KOPT-K1 (cell line): ENCODE measurements around the gene MN1.

ENCODE experiments used
- H3K27ac ChIP-seq: fragments of 200-600 bp; sonication (generic); 2 replicates; pipeline ENCODE4 v1.5.1; 2016; ENCODE audit warnings: antibody characterized with exemption, mild to moderate bottlenecking, low read depth, low read length; ENCODE audit not compliant: poor library complexity, severe bottlenecking
- H3K36me3 ChIP-seq: fragments of 200-600 bp; sonication (generic); 2 replicates; pipeline ENCODE4 v1.5.1; 2017; ENCODE audit warnings: antibody characterized with exemption, mild to moderate bottlenecking, low read length, moderate library complexity; ENCODE audit not compliant: insufficient read depth
- H3K9me3 ChIP-seq: fragments of 200-600 bp; sonication (generic); 2 replicates; pipeline ENCODE4 v1.5.1; 2017; ENCODE audit warnings: antibody characterized with exemption, low read length, mild to moderate bottlenecking; ENCODE audit not compliant: insufficient read depth, poor library complexity, severe bottlenecking

MN1 gene

GRCh38 chr22:27720860-27721259 lies 80.7 kb downstream of the MN1 start:
- Histone ChIP-seq H3K36me3 (no peaks in the 10 kb centered on the region), H3K27ac (no peak overlapping the region), H3K9me3 (no peaks in the 10 kb centered on the region)

- no peak overlapping the region for H3K27ac ChIP-seq
- no peaks in the 10 kb centered on the region for H3K9me3 ChIP-seq
- H3K36me3 ChIP-seq = no peaks in the 10 kb centered on the region
Observed at GRCh38 chr22:27719535-27720227, 81.9 kb downstream of the MN1 start.

DNA sequence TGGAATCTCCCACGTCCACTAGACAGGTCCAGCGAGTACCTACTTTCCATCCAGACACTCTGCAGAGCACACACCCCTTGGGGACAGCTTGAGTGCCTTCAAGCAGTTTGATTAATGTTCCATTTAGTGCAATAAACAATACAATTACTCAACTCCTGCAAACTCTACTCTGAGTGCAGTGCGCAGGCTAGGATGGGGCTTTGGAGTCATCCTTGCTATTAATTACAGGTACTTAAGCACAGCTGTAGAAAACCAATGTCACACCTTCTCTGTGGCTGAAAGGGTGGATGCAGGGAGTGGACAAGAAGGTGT lies 82.6 kb downstream of the MN1 start:
- H3K27ac ChIP-seq = no peak overlapping the region
- no peaks in the 10 kb centered on the region for H3K36me3 ChIP-seq

GRCh38 chr22:27718186-27719035 lies 83.1 kb downstream of the MN1 start:
- H3K36me3 ChIP-seq = no peaks in the 10 kb centered on the region
- H3K9me3 ChIP-seq = no peaks in the 10 kb centered on the region
- H3K27ac ChIP-seq = no peak overlapping the region

More for the DNA sequence above, 82.6 kb downstream of the MN1 start:
- H3K9me3 ChIP-seq = no peaks in the 10 kb centered on the region

- Histone ChIP-seq H3K27ac (no peak overlapping the region), H3K9me3 (no peaks in the 10 kb centered on the region)
Observed at GRCh38 chr22:27717094-27717493, 84.5 kb downstream of the MN1 start.

DNA sequence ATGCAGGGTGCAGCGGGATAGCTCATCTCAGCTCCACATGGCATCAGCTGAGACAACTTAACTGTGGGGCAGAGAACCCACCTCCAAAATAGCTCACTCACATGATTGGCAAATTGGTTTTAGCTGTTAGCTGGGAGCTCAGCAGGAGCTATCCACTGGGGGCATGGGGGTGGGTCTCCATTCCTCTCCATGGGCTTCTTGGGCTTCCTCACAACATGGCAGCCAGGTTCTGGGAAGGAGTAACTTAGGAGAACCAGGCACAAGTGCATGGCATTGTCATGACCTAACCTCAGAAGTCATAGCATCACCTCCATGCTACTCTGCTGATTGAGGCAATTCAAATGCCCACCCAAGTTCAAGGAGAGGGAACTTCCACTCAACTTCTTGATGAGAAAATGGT lies 85.5 kb downstream of the MN1 start:
- H3K9me3 ChIP-seq = no peaks in the 10 kb centered on the region
- H3K36me3 ChIP-seq = no peaks in the 10 kb centered on the region
- no peak overlapping the region for H3K27ac ChIP-seq

More at GRCh38 chr22:27717094-27717493, 84.5 kb downstream of the MN1 start:
- no peaks in the 10 kb centered on the region for H3K36me3 ChIP-seq

DNA sequence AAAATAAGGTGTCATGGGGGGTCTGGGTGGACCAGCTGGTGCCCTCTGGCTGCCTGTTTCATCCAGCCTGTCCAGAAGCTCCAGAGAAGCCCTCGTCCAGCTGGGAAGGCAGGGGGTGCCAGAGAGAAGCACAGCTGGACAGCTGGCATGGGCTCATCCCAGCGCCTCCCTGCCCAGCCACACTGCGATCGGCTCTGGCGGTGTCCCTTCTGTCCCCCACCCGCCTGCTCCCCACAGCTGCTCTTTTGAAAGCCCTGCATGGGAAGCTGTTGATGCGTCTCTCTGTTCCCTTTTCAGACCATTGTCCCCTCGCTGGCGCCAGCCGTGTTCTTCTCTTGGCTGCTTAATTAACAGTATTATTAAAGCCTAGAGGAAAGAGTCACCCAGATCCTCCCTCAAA lies 86.5 kb downstream of the MN1 start:
- H3K27ac ChIP-seq = no peak overlapping the region
- no peaks in the 10 kb centered on the region for H3K9me3 ChIP-seq

DNA sequence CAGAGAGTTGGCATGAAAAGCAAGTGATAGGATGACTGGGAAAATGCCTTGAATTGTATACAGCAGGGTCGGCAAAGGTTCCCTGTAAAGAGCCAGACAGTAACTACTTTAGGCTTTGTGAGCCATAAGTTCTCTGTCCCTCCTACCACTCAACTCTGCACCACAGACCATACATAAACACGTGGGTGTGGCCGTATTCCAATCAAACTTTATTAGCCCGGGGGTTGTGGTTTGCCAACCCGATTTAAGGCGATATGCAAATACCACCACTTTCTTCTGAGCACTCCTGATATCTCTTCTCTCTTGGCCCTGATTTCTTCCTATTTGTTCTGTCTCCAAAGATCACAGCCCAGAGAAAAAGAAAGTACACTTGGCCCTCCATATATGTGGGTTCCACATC lies 87.5 kb downstream of the MN1 start:
- H3K9me3 ChIP-seq = no peaks in the 10 kb centered on the region
- H3K27ac ChIP-seq = no peak overlapping the region
- H3K36me3 ChIP-seq = no peaks in the 10 kb centered on the region

More for the DNA sequence above, 86.5 kb downstream of the MN1 start:
- no peaks in the 10 kb centered on the region for H3K36me3 ChIP-seq

GRCh38 chr22:27713461-27713860 lies 88.1 kb downstream of the MN1 start:
- H3K36me3 ChIP-seq = no peaks in the 10 kb centered on the region
- no peak overlapping the region for H3K27ac ChIP-seq
- no peaks in the 10 kb centered on the region for H3K9me3 ChIP-seq

DNA sequence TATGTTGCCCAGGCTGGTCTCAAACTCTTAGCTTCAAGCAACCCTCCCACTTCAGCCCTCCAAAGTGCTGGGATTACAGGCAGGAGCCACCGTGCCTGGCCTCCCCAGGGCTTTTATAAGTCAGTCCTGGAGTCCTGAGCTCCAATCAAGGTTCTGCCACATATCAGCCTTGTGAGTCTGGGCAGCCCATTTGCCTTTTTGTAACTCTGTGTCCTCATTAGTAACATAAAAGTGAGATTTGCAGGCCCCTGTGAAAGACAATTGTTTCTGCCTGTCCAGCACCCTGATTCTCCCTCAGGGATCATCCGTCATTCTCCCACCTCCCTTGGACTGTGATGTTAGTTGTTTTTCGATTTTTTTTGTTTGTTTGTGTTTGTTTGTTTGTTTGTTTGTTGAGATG lies 89.8 kb downstream of the MN1 start:
- no peak overlapping the region for H3K27ac ChIP-seq
- no peaks in the 10 kb centered on the region for H3K9me3 ChIP-seq
- no peaks in the 10 kb centered on the region for H3K36me3 ChIP-seq

GRCh38 chr22:27711012-27711411 lies 90.5 kb downstream of the MN1 start:
- Histone ChIP-seq H3K36me3 (no peaks in the 10 kb centered on the region), H3K27ac (no peak overlapping the region), H3K9me3 (no peaks in the 10 kb centered on the region)

- Histone ChIP-seq H3K27ac (no peak overlapping the region), H3K36me3 (no peaks in the 10 kb centered on the region), H3K9me3 (no peaks in the 10 kb centered on the region)
Observed at GRCh38 chr22:27709919-27710675, 91.5 kb downstream of the MN1 start.

DNA sequence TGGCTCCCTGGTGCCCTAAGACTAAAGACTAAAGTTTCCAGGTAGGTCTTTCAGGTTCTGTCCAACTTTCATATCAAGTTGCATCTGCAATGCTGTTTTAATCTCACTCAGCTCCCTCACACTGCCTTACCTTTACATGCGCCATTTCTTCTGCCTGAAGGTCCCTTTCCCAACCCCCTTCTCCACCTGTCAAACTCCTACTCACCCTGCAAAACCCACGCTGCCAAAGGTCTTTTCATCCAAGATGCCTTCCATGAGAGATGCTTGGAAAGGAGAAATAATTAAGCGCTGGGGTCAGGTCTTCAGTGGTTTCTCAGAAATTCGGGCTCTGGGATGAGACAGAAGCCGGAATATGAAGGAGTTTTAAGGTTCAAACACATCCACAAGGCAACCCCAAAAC lies 95.1 kb downstream of the MN1 start:
- Histone ChIP-seq H3K27ac (no peak overlapping the region), H3K9me3 (peaks cover 10% of the 10 kb centered on the region), H3K36me3 (no peaks in the 10 kb centered on the region)

- H3K36me3 ChIP-seq = no peaks in the 10 kb centered on the region
- no peak overlapping the region for H3K27ac ChIP-seq
- peaks cover 12% of the 10 kb centered on the region for H3K9me3 ChIP-seq
Observed at GRCh38 chr22:27705408-27706080, 96.0 kb downstream of the MN1 start.

DNA sequence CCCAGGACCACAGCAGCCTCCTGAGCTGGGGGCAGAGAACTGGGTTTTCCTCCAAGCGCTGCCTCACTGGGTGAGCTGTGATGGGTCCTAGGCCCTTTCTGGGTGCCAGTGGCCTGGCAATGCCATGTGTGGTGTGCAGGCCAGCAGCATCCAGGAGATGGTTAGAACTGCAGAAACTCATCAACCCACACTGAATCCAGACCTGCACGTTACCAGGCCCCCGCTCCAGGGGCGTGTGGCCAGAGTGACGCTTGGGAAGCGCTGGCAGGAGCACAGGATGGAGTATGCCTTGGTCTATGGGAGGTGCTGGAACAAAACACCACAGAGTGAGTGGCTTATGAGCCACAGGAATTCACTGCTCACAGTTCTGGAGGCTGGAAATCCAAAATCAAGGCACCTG lies 97.0 kb downstream of the MN1 start:
- Histone ChIP-seq H3K9me3 (peaks cover 12% of the 10 kb centered on the region), H3K36me3 (no peaks in the 10 kb centered on the region), H3K27ac (no peak overlapping the region)
